ENCODE measurements around the gene ZSCAN21. TPM values are rescaled to one million over a fixed set of nuclear protein-coding genes. Genes with fewer than 3 reads are reported as not detected.

Gene ZSCAN21
- total and polyA plus RNA-seq, 2 experiments from 2014 or later = 3.4 to 8.2 TPM

GRCh38 chr7:100077205-100077604 is 27.6 kb downstream of the ZSCAN21 start:
- DNase-seq = no peak
- Histone ChIP-seq H3K36me3 (ENCODE audit: low read depth) (peaks cover 46% of the 10 kb centered on the region), H3K4me1 (ENCODE audit: insufficient read depth) (peaks cover 10% of the 10 kb centered on the region), H3K27ac (no peak overlapping the region), H3K79me2 (ENCODE audit: insufficient read depth) (peaks cover 69% of the 10 kb centered on the region), H2AFZ (no peak overlapping the region), H3K9ac (no peak overlapping the region), H3F3A (ENCODE audit: insufficient read depth) (no peaks in the 10 kb centered on the region), H3K4me2 (ENCODE audit: unreplicated experiment) (no peak overlapping the region), H3K9me3 (ENCODE audit: low read depth) (no peaks in the 10 kb centered on the region), H4K20me1 (ENCODE audit: insufficient read depth) (no peaks in the 10 kb centered on the region), H3K4me3 (no peak overlapping the region), H3K27me3 (replicated peaks; ENCODE audit: insufficient read depth) (no peaks in the 10 kb centered on the region), H3K9me2 (ENCODE audit: insufficient read depth) (no peaks in the 10 kb centered on the region)
- WGBS, 2 experiments (ENCODE audit: low coverage in 1 of 2, low lambda C conversion rate in 2 of 2, missing lambda C conversion rate in 2 of 2) = 98% methylated on average over 4 of the region's 4 CpGs
- no peak for TF ChIP-seq EZH2phosphoT487 (IDR thresholded peaks at IDR 0.05; ENCODE audit: insufficient read depth, low read depth)
- TF ChIP-seq EZH2 (IDR thresholded peaks at IDR 0.05; ENCODE audit: insufficient read depth, poor library complexity, severe bottlenecking) = no peak
- in situ Hi-C loops (cut with MboI) = no loop called here

- Histone ChIP-seq H3K4me2 (ENCODE audit: unreplicated experiment) (no peak overlapping the region), H3K9me3 (ENCODE audit: low read depth) (no peaks in the 10 kb centered on the region), H3K36me3 (ENCODE audit: low read depth) (peaks cover 27% of the 10 kb centered on the region), H3F3A (ENCODE audit: insufficient read depth) (no peaks in the 10 kb centered on the region), H3K9ac (peak overlapping the region; percentile 92; the same call in 1 of the 2 replicates), H3K4me1 (ENCODE audit: insufficient read depth) (peaks cover 10% of the 10 kb centered on the region), H3K27me3 (replicated peaks; ENCODE audit: insufficient read depth) (no peaks in the 10 kb centered on the region), H3K79me2 (ENCODE audit: insufficient read depth) (peaks cover 69% of the 10 kb centered on the region), H4K20me1 (ENCODE audit: insufficient read depth) (no peaks in the 10 kb centered on the region), H2AFZ (no peak overlapping the region), H3K27ac (no peak overlapping the region), H3K9me2 (ENCODE audit: insufficient read depth) (no peaks in the 10 kb centered on the region), H3K4me3 (no peak overlapping the region)
- TF ChIP-seq EZH2 (IDR thresholded peaks at IDR 0.05; ENCODE audit: insufficient read depth, poor library complexity, severe bottlenecking) = no peak
- 78 to 83% methylated on average over 7 of the region's 7 CpGs for WGBS, 2 experiments (ENCODE audit: low coverage in 1 of 2, low lambda C conversion rate in 2 of 2, missing lambda C conversion rate in 2 of 2)
- in situ Hi-C loops (cut with MboI) = no loop called here
- no peak for DNase-seq
These were observed 29.5 kb downstream of the ZSCAN21 start for GRCh38 chr7:100079024-100079560.

- peak overlapping the region; percentile 97 for H3K4me3 ChIP-seq
- no peaks in the 10 kb centered on the region for H3K9me2 ChIP-seq (ENCODE audit: insufficient read depth)
- peaks cover 55% of the 10 kb centered on the region for H3K79me2 ChIP-seq (ENCODE audit: insufficient read depth)
- in situ Hi-C loops (cut with MboI) = no loop called here
- no peaks in the 10 kb centered on the region for H3K27me3 ChIP-seq (replicated peaks; ENCODE audit: insufficient read depth)
- peak overlapping the region; percentile 63 for H3K27ac ChIP-seq
- H3K9ac ChIP-seq = peak overlapping the region; percentile 92
- H3K4me2 ChIP-seq (ENCODE audit: unreplicated experiment) = peak overlapping the region; percentile 90
- H3K36me3 ChIP-seq (ENCODE audit: low read depth) = peaks cover 9% of the 10 kb centered on the region
- peak overlapping the region; percentile 64 for H2AFZ ChIP-seq
- TF ChIP-seq EZH2 (IDR thresholded peaks at IDR 0.05; ENCODE audit: insufficient read depth, poor library complexity, severe bottlenecking) (no peak), EZH2phosphoT487 (IDR thresholded peaks at IDR 0.05; ENCODE audit: insufficient read depth, low read depth) (no peak)
- H3K9me3 ChIP-seq (ENCODE audit: low read depth) = no peaks in the 10 kb centered on the region
- 1% methylated on average over 34 of the region's 34 CpGs for WGBS, 2 experiments (ENCODE audit: low coverage in 1 of 2, low lambda C conversion rate in 2 of 2, missing lambda C conversion rate in 2 of 2)
- no peaks in the 10 kb centered on the region for H4K20me1 ChIP-seq (ENCODE audit: insufficient read depth)
- H3K4me1 ChIP-seq (ENCODE audit: insufficient read depth) = peaks cover 10% of the 10 kb centered on the region
- H3F3A ChIP-seq (ENCODE audit: insufficient read depth) = peaks cover under 1% of the 10 kb centered on the region; the same call in 1 of the 2 replicates
- DNase-seq = peak; percentile 55
These were observed 31.4 kb downstream of the ZSCAN21 start for GRCh38 chr7:100080907-100081534.

- H3K9me3 ChIP-seq (ENCODE audit: low read depth) = no peaks in the 10 kb centered on the region
- H2AFZ ChIP-seq = peak within 1 kb of the TSS; percentile 83
These were observed 32.0 kb downstream of the ZSCAN21 start, which contains the start of gene ZNF3 for GRCh38 chr7:100081535-100082102. ZNF3 (minus strand) TSS chr7:100081723; CDS start chr7:100077357, 4,366 bp downstream.

More at GRCh38 chr7:100081535-100082102, 32.0 kb downstream of the ZSCAN21 start, which contains the start of gene ZNF3:
- H3F3A ChIP-seq (ENCODE audit: insufficient read depth) = peaks cover 6% of the 10 kb centered on the region
- peak within 1 kb of the TSS; percentile 92 for H3K9ac ChIP-seq
- H3K4me1 ChIP-seq (ENCODE audit: insufficient read depth) = peaks cover 15% of the 10 kb centered on the region
- in situ Hi-C loops (cut with MboI) = no loop called here
- peaks cover 49% of the 10 kb centered on the region for H3K79me2 ChIP-seq (ENCODE audit: insufficient read depth)
- H4K20me1 ChIP-seq (ENCODE audit: insufficient read depth) = no peaks in the 10 kb centered on the region
- peak within 1 kb of the TSS; percentile 90 for H3K4me2 ChIP-seq (ENCODE audit: unreplicated experiment)
- no peaks in the 10 kb centered on the region for H3K9me2 ChIP-seq (ENCODE audit: insufficient read depth)
- H3K27ac ChIP-seq = peak within 1 kb of the TSS; percentile 63
- 2% methylated on average over 54 to 55 of the region's 55 CpGs for WGBS, 2 experiments (ENCODE audit: low coverage in 1 of 2, low lambda C conversion rate in 2 of 2, missing lambda C conversion rate in 2 of 2)
- peak; percentile 99 for DNase-seq
- H3K36me3 ChIP-seq (ENCODE audit: low read depth) = peaks cover 6% of the 10 kb centered on the region
- peak within 1 kb of the TSS; percentile 97 for H3K4me3 ChIP-seq
- no peak for TF ChIP-seq EZH2phosphoT487 (IDR thresholded peaks at IDR 0.05; ENCODE audit: insufficient read depth, low read depth)
- no peak for TF ChIP-seq EZH2 (IDR thresholded peaks at IDR 0.05; ENCODE audit: insufficient read depth, poor library complexity, severe bottlenecking)
- no peaks in the 10 kb centered on the region for H3K27me3 ChIP-seq (replicated peaks; ENCODE audit: insufficient read depth)

Measured in GM23248 (cell line).